ENCODE data around the gene EBLN1. TPM values are rescaled to one million over a fixed set of nuclear protein-coding genes. Genes with fewer than 3 reads are reported as not detected.

The EBLN1 gene
- total and polyA plus RNA-seq, 4 donors = not detected

- Histone ChIP-seq H3K36me3 (ENCODE audit: control insufficient read depth in 1 of 2, insufficient read depth in 2 of 2, low read length in 1 of 2) (no peaks in the 10 kb centered on the region), H3K9me3 (ENCODE audit: control insufficient read depth, low read length) (peaks cover 2% of the 10 kb centered on the region), H3K27ac (ENCODE audit: low read depth in 1 of 2, low read length in 2 of 2) (no peak overlapping the region), H3K4me3 (ENCODE audit: low read length in 2 of 2) (no peak overlapping the region), H3K27me3 (ENCODE audit: control insufficient read depth in 1 of 2, insufficient read depth in 2 of 2, low read length in 1 of 2) (no peaks in the 10 kb centered on the region), H3K4me1 (ENCODE audit: control insufficient read depth in 1 of 2, insufficient read depth in 2 of 2, low read length in 2 of 2) (no peaks in the 10 kb centered on the region)
- DNase-seq (no peak), ATAC-seq (ENCODE audit: low FRiP score) (no peak)
- intact Hi-C loops (cut with DNase I) = no loop called here
- 92 to 93% methylated on average over 1 of the region's 1 CpG for WGBS, 2 donors
These were observed 46.7 kb downstream of the EBLN1 start for GRCh38 chr10:22171131-22171530.

DNA sequence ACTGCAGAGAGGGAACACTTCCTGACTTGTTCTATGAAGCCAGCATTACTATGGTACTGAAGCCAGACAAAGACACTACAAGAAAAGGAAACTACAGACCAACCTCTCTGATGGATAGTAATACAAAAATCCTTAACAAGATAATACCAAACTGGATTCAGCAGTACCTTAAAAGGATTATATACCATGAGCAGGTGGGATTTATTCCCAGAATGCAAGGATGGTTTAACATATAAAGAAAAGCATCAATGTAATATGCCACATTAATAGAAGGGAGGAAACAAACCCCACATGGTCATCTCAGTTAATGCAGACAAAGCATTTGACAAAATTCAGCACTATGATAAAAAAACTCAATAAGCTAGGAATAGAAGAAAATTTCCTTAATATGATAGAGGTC lies 47.2 kb downstream of the EBLN1 start:
- H3K36me3 ChIP-seq (ENCODE audit: control insufficient read depth in 1 of 2, insufficient read depth in 2 of 2, low read length in 1 of 2) = no peaks in the 10 kb centered on the region
- H3K4me1 ChIP-seq (ENCODE audit: control insufficient read depth in 1 of 2, insufficient read depth in 2 of 2, low read length in 2 of 2) = no peaks in the 10 kb centered on the region
- no peak overlapping the region for H3K27ac ChIP-seq (ENCODE audit: low read depth in 1 of 2, low read length in 2 of 2)
- no peak for DNase-seq
- no peaks in the 10 kb centered on the region for H3K27me3 ChIP-seq (ENCODE audit: control insufficient read depth in 1 of 2, insufficient read depth in 2 of 2, low read length in 1 of 2)
- intact Hi-C loops (cut with DNase I) = no loop called here
- H3K4me3 ChIP-seq (ENCODE audit: low read length in 2 of 2) = no peak overlapping the region
- no peak for ATAC-seq (ENCODE audit: low FRiP score)
- peaks cover 2% of the 10 kb centered on the region for H3K9me3 ChIP-seq (ENCODE audit: control insufficient read depth, low read length)

- WGBS, 2 donors = 72 to 83% methylated on average over 2 of the region's 2 CpGs
- no peak overlapping the region for H3K4me3 ChIP-seq (ENCODE audit: low read length in 2 of 2)
- no peak for DNase-seq
- no peak for ATAC-seq (ENCODE audit: low FRiP score)
- intact Hi-C loops (cut with DNase I) = no loop called here
- H3K9me3 ChIP-seq (ENCODE audit: control insufficient read depth, low read length) = peaks cover 1% of the 10 kb centered on the region
- no peak overlapping the region for H3K27ac ChIP-seq (ENCODE audit: low read depth in 1 of 2, low read length in 2 of 2)
- no peaks in the 10 kb centered on the region for H3K4me1 ChIP-seq (ENCODE audit: control insufficient read depth in 1 of 2, insufficient read depth in 2 of 2, low read length in 2 of 2)
- H3K27me3 ChIP-seq (ENCODE audit: control insufficient read depth in 1 of 2, insufficient read depth in 2 of 2, low read length in 1 of 2) = peaks cover 0 to 2% of the 10 kb centered on the region in 2 donors
- no peaks in the 10 kb centered on the region for H3K36me3 ChIP-seq (ENCODE audit: control insufficient read depth in 1 of 2, insufficient read depth in 2 of 2, low read length in 1 of 2)
These were observed 57.8 kb downstream of the EBLN1 start for GRCh38 chr10:22159979-22160378.

DNA sequence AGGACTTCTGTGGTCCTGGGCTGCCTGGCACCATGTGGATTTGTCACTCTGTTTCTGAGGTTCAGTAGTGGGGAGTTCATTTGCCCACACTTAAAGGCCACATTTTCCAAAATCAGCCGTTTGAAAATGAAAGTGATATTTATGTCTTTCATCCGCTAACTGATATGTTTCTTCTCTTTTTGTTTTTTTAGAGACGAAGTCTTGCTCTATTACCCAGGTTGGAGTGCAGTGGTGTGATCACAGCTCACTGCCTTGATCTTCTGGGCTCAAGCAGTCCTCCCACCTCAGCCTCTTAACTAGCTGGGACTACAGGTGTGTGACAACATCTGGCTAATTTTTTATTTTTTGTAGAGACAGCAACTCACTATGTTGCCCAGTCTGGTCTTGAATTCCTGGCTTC lies 58.6 kb downstream of the EBLN1 start:
- intact Hi-C loops (cut with DNase I) = no loop called here
- H3K4me1 ChIP-seq (ENCODE audit: control insufficient read depth in 1 of 2, insufficient read depth in 2 of 2, low read length in 2 of 2) = no peaks in the 10 kb centered on the region
- ATAC-seq (ENCODE audit: low FRiP score) = no peak
- no peak overlapping the region for H3K4me3 ChIP-seq (ENCODE audit: low read length in 2 of 2)
- no peak overlapping the region for H3K27ac ChIP-seq (ENCODE audit: low read depth in 1 of 2, low read length in 2 of 2)
- peaks cover 1% of the 10 kb centered on the region for H3K9me3 ChIP-seq (ENCODE audit: control insufficient read depth, low read length)
- no peak for DNase-seq
- H3K27me3 ChIP-seq (ENCODE audit: control insufficient read depth in 1 of 2, insufficient read depth in 2 of 2, low read length in 1 of 2) = no peaks in the 10 kb centered on the region
- H3K36me3 ChIP-seq (ENCODE audit: control insufficient read depth in 1 of 2, insufficient read depth in 2 of 2, low read length in 1 of 2) = no peaks in the 10 kb centered on the region
- WGBS, 2 donors = 60 to 76% methylated on average over 3 of the region's 3 CpGs

Other genes starting within 250 kb of the EBLN1 start
- 10 to 100 TPM; 26.7 to 30.4 TPM for gene DNAJC1, start 214.3 kb downstream of the EBLN1 start, total RNA-seq
- 10 to 100 TPM; 15.2 to 18.8 TPM for gene DNAJC1, start 214.3 kb downstream of the EBLN1 start, polyA plus RNA-seq
- gene COMMD3, start 98.4 kb upstream of the EBLN1 start, total RNA-seq = 10 to 100 TPM; 38.9 to 43.7 TPM
- gene COMMD3, start 98.4 kb upstream of the EBLN1 start, polyA plus RNA-seq = 10 to 100 TPM; 60.5 to 75.8 TPM
- 10 to 100 TPM; 54.8 to 55.9 TPM for gene BMI1, start 103.1 kb upstream of the EBLN1 start, total RNA-seq
- gene BMI1, start 103.1 kb upstream of the EBLN1 start, polyA plus RNA-seq = 10 to 100 TPM; 40.8 to 61.4 TPM
- gene SPAG6, start 127.5 kb upstream of the EBLN1 start, total RNA-seq = under 1 TPM in 1 of 2 donors, not detected in 1; 0.36 TPM
- gene SPAG6, start 127.5 kb upstream of the EBLN1 start, polyA plus RNA-seq = not detected